Parathyroid adenoma (tissue), 2 donors: ENCODE measurements around the gene CKB.
A peak's percentile ranks its signal among the peaks of the same experiment; 100 is the strongest.

ENCODE experiments used
- H2AFZ ChIP-seq: fragments of 300-600 bp; sonication (generic); one replicate; pipeline ENCODE4 v1.7.0; 2017; ENCODE audit warnings: antibody characterized with exemption, mild to moderate bottlenecking
- H3K27ac ChIP-seq: fragments of 300-600 bp; sonication (generic); one replicate; pipeline ENCODE4 v1.7.0; 2017
- H3K27me3 ChIP-seq: fragments of 300-600 bp; sonication (generic); one replicate; pipeline ENCODE4 v1.7.0; 2017; ENCODE audit warnings: low read length; ENCODE audit not compliant: control insufficient read depth, insufficient read depth
- H3K36me3 ChIP-seq: fragments of 300-600 bp; sonication (generic); one replicate; pipeline ENCODE4 v1.7.0; 2017; ENCODE audit warnings: low read length; ENCODE audit not compliant: control insufficient read depth, insufficient read depth
- H3K4me1 ChIP-seq: fragments of 300-600 bp; sonication (generic); one replicate; pipeline ENCODE4 v1.7.0; 2017; ENCODE audit warnings: control low read depth
- H3K4me2 ChIP-seq: fragments of 300-600 bp; sonication (generic); one replicate; pipeline ENCODE4 v1.7.0; 2017; ENCODE audit warnings: low read length
- H3K4me3 ChIP-seq: fragments of 300-600 bp; sonication (generic); one replicate; pipeline ENCODE4 v1.7.0; 2017; ENCODE audit warnings: low read depth, low read length
- H3K79me2 ChIP-seq: fragments of 300-600 bp; sonication (generic); one replicate; pipeline ENCODE4 v1.7.0; 2017; ENCODE audit warnings: control low read depth
- H3K9ac ChIP-seq: fragments of 300-600 bp; sonication (generic); one replicate; pipeline ENCODE4 v1.7.0; 2017; ENCODE audit warnings: mild to moderate bottlenecking
- H3K9me3 ChIP-seq: fragments of 300-600 bp; sonication (generic); one replicate; pipeline ENCODE4 v1.7.0; 2017; ENCODE audit warnings: low read length; ENCODE audit not compliant: control insufficient read depth
- CTCF ChIP-seq: fragments of 300-600 bp; sonication (generic); IDR thresholded peaks from one replicate; pipeline ENCODE4 v1.7.0; 2017; ENCODE audit warnings: antibody characterized with exemption, mild to moderate bottlenecking
- donor health status: primary hyperparathyroidism.

Gene CKB

GRCh38 chr14:103501041-103501870 is 21.4 kb downstream of the CKB start:
- no peaks in the 10 kb centered on the region for H3K36me3 ChIP-seq
- no peak overlapping the region for H3K27ac ChIP-seq
- H3K79me2 ChIP-seq = no peaks in the 10 kb centered on the region
- no peaks in the 10 kb centered on the region for H3K27me3 ChIP-seq
- H3K4me2 ChIP-seq = no peak overlapping the region
- H2AFZ ChIP-seq = no peak overlapping the region
- no peak overlapping the region for H3K4me3 ChIP-seq
- no peak overlapping the region for H3K9ac ChIP-seq
- no peak for TF ChIP-seq CTCF
- no peaks in the 10 kb centered on the region for H3K4me1 ChIP-seq
- no peaks in the 10 kb centered on the region for H3K9me3 ChIP-seq

- H3K4me1 ChIP-seq = no peaks in the 10 kb centered on the region
- H3K4me2 ChIP-seq = no peak overlapping the region
- H3K27me3 ChIP-seq = no peaks in the 10 kb centered on the region
- H3K9ac ChIP-seq = no peak overlapping the region
- no peaks in the 10 kb centered on the region for H3K79me2 ChIP-seq
- peak; percentile 96 for TF ChIP-seq CTCF
- H2AFZ ChIP-seq = no peak overlapping the region
- H3K27ac ChIP-seq = no peak overlapping the region
- H3K4me3 ChIP-seq = no peak overlapping the region
- H3K9me3 ChIP-seq = no peaks in the 10 kb centered on the region
- no peaks in the 10 kb centered on the region for H3K36me3 ChIP-seq
Observed at GRCh38 chr14:103500148-103500990, 22.3 kb downstream of the CKB start.

GRCh38 chr14:103499709-103500108 is 22.9 kb downstream of the CKB start:
- Histone ChIP-seq H3K4me2 (no peak overlapping the region), H3K36me3 (no peaks in the 10 kb centered on the region), H3K9me3 (no peaks in the 10 kb centered on the region), H3K9ac (no peak overlapping the region), H3K27ac (no peak overlapping the region), H3K79me2 (no peaks in the 10 kb centered on the region), H3K4me3 (no peak overlapping the region), H3K4me1 (no peaks in the 10 kb centered on the region), H2AFZ (no peak overlapping the region), H3K27me3 (no peaks in the 10 kb centered on the region)
- TF ChIP-seq CTCF = no peak

GRCh38 chr14:103496776-103497175 is 25.9 kb downstream of the CKB start:
- Histone ChIP-seq H3K4me1 (no peaks in the 10 kb centered on the region), H3K79me2 (no peaks in the 10 kb centered on the region), H3K27ac (no peak overlapping the region), H3K4me2 (no peak overlapping the region), H3K9me3 (no peaks in the 10 kb centered on the region), H2AFZ (no peak overlapping the region), H3K4me3 (no peak overlapping the region), H3K9ac (no peak overlapping the region), H3K27me3 (no peaks in the 10 kb centered on the region), H3K36me3 (no peaks in the 10 kb centered on the region)
- TF ChIP-seq CTCF = no peak
